ENCODE results near the gene CYTIP.

DNA sequence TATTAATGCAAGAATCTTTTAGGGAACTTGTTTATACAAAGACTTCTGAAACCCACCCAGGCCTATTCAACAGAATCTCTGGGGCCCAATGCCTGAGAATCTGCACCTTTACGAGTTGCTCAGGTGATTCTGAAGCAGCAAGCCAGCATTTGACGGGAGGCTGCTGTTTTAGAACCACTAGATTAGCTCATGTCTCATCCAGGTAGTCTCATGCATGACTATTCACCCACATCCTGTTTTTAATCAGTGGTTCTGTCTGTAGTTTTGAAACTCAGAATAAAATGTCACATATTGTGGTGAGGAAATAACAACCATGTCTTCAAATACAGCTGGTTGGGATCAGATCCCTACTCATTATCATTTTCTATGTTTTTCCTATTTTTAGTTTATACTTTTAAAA, 39.5 kb downstream of the CYTIP start:
- no peak for TF ChIP-seq POLR2A (IDR thresholded peaks at IDR 0.05)
- TF ChIP-seq, protein P1, sequence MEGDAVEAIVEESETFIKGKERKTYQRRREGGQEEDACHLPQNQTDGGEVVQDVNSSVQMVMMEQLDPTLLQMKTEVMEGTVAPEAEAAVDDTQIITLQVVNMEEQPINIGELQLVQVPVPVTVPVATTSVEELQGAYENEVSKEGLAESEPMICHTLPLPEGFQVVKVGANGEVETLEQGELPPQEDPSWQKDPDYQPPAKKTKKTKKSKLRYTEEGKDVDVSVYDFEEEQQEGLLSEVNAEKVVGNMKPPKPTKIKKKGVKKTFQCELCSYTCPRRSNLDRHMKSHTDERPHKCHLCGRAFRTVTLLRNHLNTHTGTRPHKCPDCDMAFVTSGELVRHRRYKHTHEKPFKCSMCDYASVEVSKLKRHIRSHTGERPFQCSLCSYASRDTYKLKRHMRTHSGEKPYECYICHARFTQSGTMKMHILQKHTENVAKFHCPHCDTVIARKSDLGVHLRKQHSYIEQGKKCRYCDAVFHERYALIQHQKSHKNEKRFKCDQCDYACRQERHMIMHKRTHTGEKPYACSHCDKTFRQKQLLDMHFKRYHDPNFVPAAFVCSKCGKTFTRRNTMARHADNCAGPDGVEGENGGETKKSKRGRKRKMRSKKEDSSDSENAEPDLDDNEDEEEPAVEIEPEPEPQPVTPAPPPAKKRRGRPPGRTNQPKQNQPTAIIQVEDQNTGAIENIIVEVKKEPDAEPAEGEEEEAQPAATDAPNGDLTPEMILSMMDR (IDR thresholded peaks at IDR 0.05) = no peak

Measured in adrenal gland (tissue), 5 donors.